ENCODE data around the gene PSMG3.
A peak's percentile ranks its signal among the peaks of the same experiment; 100 is the strongest.

PSMG3 gene

GRCh38 chr7:1536743-1537534, 32.9 kb downstream of the PSMG3 start:
- no peak for TF ChIP-seq CTCF (IDR thresholded peaks at IDR 0.05; ENCODE audit: low read depth, low read length)
- H3K4me3 ChIP-seq (ENCODE audit: low read depth, low read length), result peak overlapping the region; percentile 40
- peak; percentile 99 for DNase-seq (ENCODE audit: low read depth, low spot score)

DNA sequence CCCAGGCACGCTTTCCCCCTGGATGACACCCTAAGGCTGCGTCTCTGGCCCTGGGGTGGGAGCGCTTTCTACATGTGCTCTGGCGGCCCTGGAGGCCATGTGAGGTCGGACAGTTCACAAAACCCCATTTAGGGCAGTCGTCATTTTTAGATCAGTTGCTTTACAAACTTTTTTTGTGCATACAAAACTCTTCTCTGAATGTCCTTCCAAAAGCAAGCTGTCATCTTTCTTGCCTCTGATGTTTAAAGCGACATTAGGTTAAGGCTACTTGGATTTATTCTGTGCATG, 33.4 kb downstream of the PSMG3 start:
- no peak for DNase-seq (ENCODE audit: low read depth, low spot score)
- in situ Hi-C loops (cut with HindIII; ENCODE audit: low sequenced_read_pairs), result no loop called here
- no peak overlapping the region for H3K4me3 ChIP-seq (ENCODE audit: low read depth, low read length)
- no peak for TF ChIP-seq CTCF (IDR thresholded peaks at IDR 0.05; ENCODE audit: low read depth, low read length)

More at GRCh38 chr7:1536743-1537534, 32.9 kb downstream of the PSMG3 start:
- in situ Hi-C loops (cut with HindIII; ENCODE audit: low sequenced_read_pairs), result no loop called here

DNA sequence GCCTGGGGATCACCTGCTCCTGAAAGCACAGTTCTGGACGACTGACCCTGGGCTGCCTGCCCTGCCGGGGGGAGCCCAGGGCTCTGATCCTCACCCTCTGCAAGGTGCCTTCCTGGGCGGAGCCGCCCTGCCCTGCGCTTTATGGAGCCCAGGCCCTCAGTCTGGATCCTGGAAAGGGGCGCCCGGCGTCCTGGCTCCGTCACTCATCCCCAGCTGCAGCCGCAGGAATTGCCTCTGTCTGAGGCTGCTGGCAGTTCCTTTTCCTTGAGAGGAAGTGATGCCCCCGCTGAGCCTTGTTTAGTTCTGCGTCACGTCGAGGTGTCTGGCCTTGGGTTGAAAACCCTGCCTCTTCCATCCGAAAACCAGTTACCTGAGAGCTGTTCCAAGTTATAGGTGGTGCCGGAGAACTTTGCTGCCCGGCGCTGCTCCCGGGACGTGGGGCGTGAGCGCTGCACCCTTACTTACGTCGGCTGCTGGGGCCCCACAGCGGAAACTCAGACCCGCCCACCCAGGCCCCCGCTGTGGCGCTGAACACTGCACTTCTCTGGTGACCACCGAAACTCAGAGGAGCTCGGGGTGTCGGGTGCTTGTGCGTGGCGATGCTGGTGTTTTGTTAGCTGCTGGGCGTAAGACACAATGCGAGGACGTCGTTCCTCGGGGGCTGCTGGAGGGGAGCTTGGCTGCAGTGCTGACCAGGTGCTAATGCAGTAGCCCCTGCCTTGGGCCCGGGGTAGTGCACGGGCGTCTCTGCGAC, 34.0 kb downstream of the PSMG3 start:
- DNase-seq (ENCODE audit: low read depth, low spot score), result peak; percentile 54
- in situ Hi-C loops (cut with HindIII; ENCODE audit: low sequenced_read_pairs), result no loop called here
- H3K4me3 ChIP-seq (ENCODE audit: low read depth, low read length), result no peak overlapping the region
- no peak for TF ChIP-seq CTCF (IDR thresholded peaks at IDR 0.05; ENCODE audit: low read depth, low read length)

GRCh38 chr7:1535100-1535458, 34.8 kb downstream of the PSMG3 start:
- no peak for TF ChIP-seq CTCF (IDR thresholded peaks at IDR 0.05; ENCODE audit: low read depth, low read length)
- in situ Hi-C loops (cut with HindIII; ENCODE audit: low sequenced_read_pairs), result no loop called here
- no peak for DNase-seq (ENCODE audit: low read depth, low spot score)
- H3K4me3 ChIP-seq (ENCODE audit: low read depth, low read length), result no peak overlapping the region

DNA sequence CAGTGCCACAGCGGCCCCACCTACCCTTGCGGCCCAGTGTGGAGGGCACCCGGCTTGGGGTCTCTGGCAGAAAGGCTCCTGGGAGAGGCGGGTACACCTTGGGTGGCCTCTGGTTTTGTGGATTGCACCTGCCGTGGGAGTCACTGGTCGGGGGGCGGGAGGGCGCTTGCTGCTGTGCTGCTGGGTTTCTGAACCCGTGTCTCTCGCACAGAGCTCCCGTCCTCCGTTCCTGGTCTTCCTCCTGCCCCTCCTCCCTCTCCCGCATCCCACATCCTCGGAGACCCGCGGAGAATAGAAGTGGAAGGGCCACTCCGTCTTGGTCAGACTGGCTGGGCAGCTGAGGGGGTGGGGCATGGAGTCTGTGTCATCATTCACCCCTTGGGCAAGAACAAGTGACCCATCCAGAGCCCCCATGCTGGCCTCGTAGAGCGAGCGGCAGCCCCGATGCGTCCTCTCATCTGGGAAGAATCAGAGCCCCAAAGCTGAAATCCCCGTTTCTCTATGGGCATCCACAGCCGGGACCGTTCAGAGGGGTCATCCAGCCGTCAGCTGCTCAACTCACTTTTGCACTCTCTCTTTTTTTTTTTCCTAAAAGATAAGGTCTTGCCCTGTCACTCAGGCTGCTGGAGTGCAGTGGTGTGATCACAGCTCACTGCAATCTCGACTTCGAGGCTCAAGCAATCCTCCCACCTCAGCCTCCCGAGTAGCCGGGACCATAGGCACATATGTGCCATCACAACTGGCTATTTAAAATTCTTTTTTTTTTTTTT, 35.3 kb downstream of the PSMG3 start:
- H3K4me3 ChIP-seq (ENCODE audit: low read depth, low read length), result no peak overlapping the region
- no peak for TF ChIP-seq CTCF (IDR thresholded peaks at IDR 0.05; ENCODE audit: low read depth, low read length)
- DNase-seq (ENCODE audit: low read depth, low spot score), result no peak
- in situ Hi-C loops (cut with HindIII; ENCODE audit: low sequenced_read_pairs), result no loop called here

DNA sequence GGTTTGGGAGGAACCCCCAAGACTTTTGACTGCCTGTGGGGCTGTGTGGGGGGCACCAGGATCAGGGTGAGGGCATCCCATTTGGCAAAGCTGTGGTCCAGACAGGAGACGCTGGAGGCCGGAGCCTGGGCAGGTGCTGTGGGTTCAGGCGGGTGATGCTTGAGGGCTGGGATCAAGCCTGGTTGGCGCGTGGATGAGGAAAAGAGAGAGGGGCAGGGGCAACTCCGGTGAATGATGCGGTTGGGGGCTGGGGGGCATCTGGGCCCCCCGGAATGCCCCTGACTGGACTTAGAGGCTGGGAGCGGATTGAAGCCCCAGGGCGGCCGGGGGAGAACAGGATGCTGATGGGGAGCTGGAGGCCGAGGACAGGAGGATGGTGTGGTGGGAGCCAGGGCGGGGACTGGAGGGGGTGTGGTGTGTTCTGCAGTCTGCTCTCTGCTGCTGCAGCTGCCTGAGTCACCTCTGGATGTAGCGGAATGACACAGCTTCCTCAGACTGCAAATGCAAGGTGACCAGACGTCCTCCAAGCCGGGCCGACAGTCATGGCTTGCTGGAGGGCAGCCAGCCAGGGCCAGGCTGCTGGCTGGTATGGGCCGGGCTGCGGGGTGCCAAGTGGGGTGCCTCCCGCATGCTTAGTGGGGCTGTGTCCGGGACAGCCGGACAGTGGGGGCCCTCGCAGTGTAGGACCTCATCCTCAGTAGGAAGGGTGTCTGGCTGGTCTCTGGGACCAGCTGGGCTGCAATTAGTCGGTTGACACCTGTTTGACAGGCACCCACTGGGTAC, 36.1 kb downstream of the PSMG3 start:
- in situ Hi-C loops (cut with HindIII; ENCODE audit: low sequenced_read_pairs), result no loop called here
- no peak for TF ChIP-seq CTCF (IDR thresholded peaks at IDR 0.05; ENCODE audit: low read depth, low read length)
- peak; percentile 84 for DNase-seq (ENCODE audit: low read depth, low spot score)
- no peak overlapping the region for H3K4me3 ChIP-seq (ENCODE audit: low read depth, low read length)

Data from astrocyte of the spinal cord (primary cell).